KOPT-K1 (cell line): ENCODE results near the gene CDKN2D.
A peak's percentile ranks its signal among the peaks of the same experiment; 100 is the strongest.
"Not testable (repeated sequence)": the region's sequence is repeated elsewhere in the genome, so short reads cannot be mapped to it uniquely, and the experiment has no call there.

Experiments used
- H3K27ac ChIP-seq: fragments of 200-600 bp; sonication (generic); 2 replicates; pipeline ENCODE4 v1.5.1; 2016; ENCODE audit warnings: antibody characterized with exemption, mild to moderate bottlenecking, low read depth, low read length; ENCODE audit not compliant: poor library complexity, severe bottlenecking
- H3K36me3 ChIP-seq: fragments of 200-600 bp; sonication (generic); 2 replicates; pipeline ENCODE4 v1.5.1; 2017; ENCODE audit warnings: antibody characterized with exemption, mild to moderate bottlenecking, low read length, moderate library complexity; ENCODE audit not compliant: insufficient read depth
- H3K9me3 ChIP-seq: fragments of 200-600 bp; sonication (generic); 2 replicates; pipeline ENCODE4 v1.5.1; 2017; ENCODE audit warnings: antibody characterized with exemption, low read length, mild to moderate bottlenecking; ENCODE audit not compliant: insufficient read depth, poor library complexity, severe bottlenecking

Gene CDKN2D

GRCh38 chr19:10548746-10549276, 20.0 kb downstream of the CDKN2D start:
- Histone ChIP-seq H3K9me3 (no peaks in the 10 kb centered on the region), H3K27ac (no peak overlapping the region), H3K36me3 (peaks cover 78% of the 10 kb centered on the region)

GRCh38 chr19:10546817-10547216, 22.0 kb downstream of the CDKN2D start:
- no peak overlapping the region for H3K27ac ChIP-seq
- H3K36me3 ChIP-seq, result peaks cover 59% of the 10 kb centered on the region
- H3K9me3 ChIP-seq, result no peaks in the 10 kb centered on the region

GRCh38 chr19:10544753-10545251, 24.0 kb downstream of the CDKN2D start:
- Histone ChIP-seq H3K27ac (peak overlapping the region; percentile 93), H3K36me3 (peaks cover 39% of the 10 kb centered on the region), H3K9me3 (no peaks in the 10 kb centered on the region)

GRCh38 chr19:10544242-10544752, 24.5 kb downstream of the CDKN2D start:
- H3K27ac ChIP-seq, result peak overlapping the region; percentile 93

GRCh38 chr19:10543420-10544241, 25.1 kb downstream of the CDKN2D start, which contains the start of gene ATG4D:
Gene ATG4D (plus strand): TSS chr19:10543904. CDS start chr19:10544091, 187 bp downstream.
- Histone ChIP-seq H3K27ac (peak within 1 kb of the TSS; percentile 93), H3K9me3 (no peaks in the 10 kb centered on the region), H3K36me3 (peaks cover 27% of the 10 kb centered on the region)

More at GRCh38 chr19:10544242-10544752, 24.5 kb downstream of the CDKN2D start:
- peaks cover 34% of the 10 kb centered on the region for H3K36me3 ChIP-seq
- no peaks in the 10 kb centered on the region for H3K9me3 ChIP-seq

GRCh38 chr19:10543059-10543419, 25.7 kb downstream of the CDKN2D start:
- Histone ChIP-seq H3K27ac (peak overlapping the region; percentile 93), H3K9me3 (no peaks in the 10 kb centered on the region), H3K36me3 (peaks cover 21% of the 10 kb centered on the region)

- not testable (repeated sequence) for H3K9me3 ChIP-seq, H3K36me3 ChIP-seq, H3K27ac ChIP-seq
These were observed 29.8 kb downstream of the CDKN2D start for GRCh38 chr19:10539016-10539415.

GRCh38 chr19:10538204-10538983, 30.4 kb downstream of the CDKN2D start:
- H3K27ac ChIP-seq, result no peak overlapping the region
- H3K9me3 ChIP-seq, result no peaks in the 10 kb centered on the region
- H3K36me3 ChIP-seq, result no peaks in the 10 kb centered on the region

GRCh38 chr19:10537668-10538067, 31.1 kb downstream of the CDKN2D start:
- Histone ChIP-seq H3K9me3 (no peaks in the 10 kb centered on the region), H3K36me3 (no peaks in the 10 kb centered on the region), H3K27ac (no peak overlapping the region)

GRCh38 chr19:10535613-10536012, 33.2 kb downstream of the CDKN2D start:
- no peaks in the 10 kb centered on the region for H3K36me3 ChIP-seq
- H3K9me3 ChIP-seq, result no peaks in the 10 kb centered on the region
- no peak overlapping the region for H3K27ac ChIP-seq

- no peak overlapping the region for H3K27ac ChIP-seq
- H3K36me3 ChIP-seq, result no peaks in the 10 kb centered on the region
- H3K9me3 ChIP-seq, result no peaks in the 10 kb centered on the region
These were observed 35.0 kb downstream of the CDKN2D start for GRCh38 chr19:10533646-10534386.

- no peak overlapping the region for H3K27ac ChIP-seq
- H3K9me3 ChIP-seq, result no peaks in the 10 kb centered on the region
These were observed 36.3 kb downstream of the CDKN2D start for GRCh38 chr19:10532457-10532856.

GRCh38 chr19:10526887-10527286, 41.9 kb downstream of the CDKN2D start:
- H3K36me3 ChIP-seq, H3K27ac ChIP-seq, H3K9me3 ChIP-seq: not testable (repeated sequence)

More at GRCh38 chr19:10532457-10532856, 36.3 kb downstream of the CDKN2D start:
- H3K36me3 ChIP-seq, result no peaks in the 10 kb centered on the region

- no peaks in the 10 kb centered on the region for H3K36me3 ChIP-seq
These were observed 43.1 kb downstream of the CDKN2D start for GRCh38 chr19:10525636-10526035.

More at GRCh38 chr19:10525636-10526035, 43.1 kb downstream of the CDKN2D start:
- Histone ChIP-seq H3K9me3 (no peaks in the 10 kb centered on the region), H3K27ac (no peak overlapping the region)
